Smooth muscle cell of trachea (primary cell): ENCODE data around the gene MOAP1. TPM values are rescaled to one million over a fixed set of nuclear protein-coding genes. Genes with fewer than 3 reads are reported as not detected.

Source experiments
- total RNA-seq: library from RNA; depleted of rRNA; stranded (reverse); fragments of >200 nt; gene quantifications from 2 replicates; pipeline ENCODE4 v1.2.1, GENCODE V29; 2014

MOAP1 gene
- total RNA-seq = 10.9 and 12.4 TPM in 2 replicates

GRCh38 chr14:93184391-93185348, at the start of gene MOAP1, which contains the start of gene LYSET:
Gene MOAP1, minus strand, starts transcription at chr14:93184897. Its CDS starts 655 bp downstream, at chr14:93184242.
Gene LYSET, plus strand, starts transcription at chr14:93185317. Its CDS starts 89 bp downstream, at chr14:93185406.

GRCh38 chr14:93206793-93207467, 22.2 kb upstream of the MOAP1 start, which contains the start of the genes GON7 and UBR7:
Gene GON7, minus strand, starts transcription at chr14:93207065. Its CDS starts 28 bp downstream, at chr14:93207037.
Gene UBR7, plus strand, starts transcription at chr14:93207256. Its CDS starts 36 bp downstream, at chr14:93207292.

Other genes starting within 250 kb of the MOAP1 start
- 9.3 and 11.7 TPM in 2 replicates for gene ITPK1, start 69.0 kb downstream of the MOAP1 start, total RNA-seq
- 6.0 and 6.6 TPM in 2 replicates for gene LYSET, start 420 bp upstream of the MOAP1 start, total RNA-seq
- 6.3 and 14.7 TPM in 2 replicates for gene GON7, start 22.2 kb upstream of the MOAP1 start, total RNA-seq
- 22.5 and 39.1 TPM in 2 replicates for gene UBR7, start 22.4 kb upstream of the MOAP1 start, total RNA-seq
- 22.2 and 26.5 TPM in 2 replicates for gene BTBD7, start 148.1 kb upstream of the MOAP1 start, total RNA-seq
- gene COX8C, start 162.3 kb upstream of the MOAP1 start, total RNA-seq = not detected in 2 replicates
- gene UNC79, start 246.0 kb upstream of the MOAP1 start, total RNA-seq = under 0.01 and 0.33 TPM in 2 replicates